HepG2 (cell line): ENCODE results near the gene AXIN2. TPM values are rescaled to one million over a fixed set of nuclear protein-coding genes. Genes with fewer than 3 reads are reported as not detected.

ENCODE experiments used
- CCDC6 ChIP-seq: sonication (generic); formaldehyde crosslinking; IDR thresholded peaks from 2 replicates; pipeline ENCODE4 v1.8.1; 2022; ENCODE audit warnings: mild to moderate bottlenecking, missing genetic modification reagents, moderate library complexity
- KDM3A ChIP-seq: IDR thresholded peaks from 2 replicates; pipeline ENCODE4 v1.6.1; 2018; ENCODE audit warnings: low read depth, missing compliant biosample characterization
- RNF2 ChIP-seq: fragments of 450-650 bp; conservative IDR thresholded peaks from 2 replicates; pipeline ENCODE4 v1.6.1; 2016; ENCODE audit warnings: low read depth
- STAT5B ChIP-seq: sonication (generic); formaldehyde crosslinking; IDR thresholded peaks from 2 replicates; pipeline ENCODE4 v1.4.0; 2020; ENCODE audit warnings: missing genetic modification reagents
- ZNF20 ChIP-seq: sonication (generic); formaldehyde crosslinking; IDR thresholded peaks from 2 replicates; pipeline ENCODE4 v1.4.0; 2020; ENCODE audit warnings: mild to moderate bottlenecking, moderate library complexity, missing genetic modification reagents
- ZNF570 ChIP-seq: sonication (generic); formaldehyde crosslinking; IDR thresholded peaks from 2 replicates; pipeline ENCODE4 v1.4.0; 2020; ENCODE audit warnings: mild to moderate bottlenecking, missing genetic modification reagents, borderline replicate concordance
- ZNF850 ChIP-seq: sonication (generic); formaldehyde crosslinking; conservative IDR thresholded peaks from 2 replicates; pipeline ENCODE4 v1.9.0; 2021; ENCODE audit warnings: mild to moderate bottlenecking, missing genetic modification reagents
- polyA plus RNA-seq, 8 experiments: library from polyadenylated mRNA; depleted of rRNA in 3 of 8; stranded (reverse) in 7 of 8; unstranded in 1 of 8; fragments of >200 nt; fragmentation: Illumina TruSeq in 4 of 8; extraction: Trizol in 4 of 8; gene quantifications; 2 replicates each; pipeline versions ENCODE4 v1.2.1 to v1.2.3, GENCODE V29; 2011 to 2016; ENCODE audit warnings: low read depth in 4 of 8, missing spikeins in 1 of 8, mixed read lengths in 1 of 8; ENCODE audit not compliant: insufficient read depth in 1 of 8
- total RNA-seq, 5 experiments: library from RNA; depleted of rRNA; stranded (reverse); fragments of >200 nt; fragmentation: Illumina TruSeq; extraction: Trizol; gene quantifications; 2 replicates each; pipeline ENCODE4 v1.2.3, GENCODE V29; 2016; ENCODE audit warnings: low read depth in 1 of 5
- TF ChIP-seq, protein P1 (sequence below): sonication (generic); formaldehyde crosslinking; IDR thresholded peaks from 2 replicates; pipeline ENCODE4 v1.5.0; 2020; ENCODE audit warnings: missing genetic modification reagents
- TF ChIP-seq, protein P2 (sequence below): sonication (generic); formaldehyde crosslinking; conservative IDR thresholded peaks from 2 replicates; pipeline ENCODE4 v1.4.0; 2020; ENCODE audit warnings: mild to moderate bottlenecking, missing genetic modification reagents, moderate library complexity
- TF ChIP-seq, protein P3 (sequence below): sonication (generic); formaldehyde crosslinking; IDR thresholded peaks from 2 replicates; pipeline ENCODE4 v1.5.1; 2020; ENCODE audit warnings: missing genetic modification reagents, mild to moderate bottlenecking, borderline replicate concordance
- TF ChIP-seq, protein P4 (sequence below): sonication (generic); formaldehyde crosslinking; IDR thresholded peaks from 2 replicates; pipeline ENCODE4 v1.4.0; 2020; ENCODE audit warnings: missing genetic modification reagents
- TF ChIP-seq, protein P5 (sequence below): sonication (generic); formaldehyde crosslinking; IDR thresholded peaks from 2 replicates; pipeline ENCODE4 v1.5.1; 2020; ENCODE audit warnings: mild to moderate bottlenecking, missing genetic modification reagents, borderline replicate concordance
- TF ChIP-seq, protein P6 (sequence below): sonication (generic); formaldehyde crosslinking; IDR thresholded peaks from 2 replicates; pipeline ENCODE4 v1.4.0; 2020; ENCODE audit warnings: low read depth, mild to moderate bottlenecking, missing genetic modification reagents
- TF ChIP-seq, protein P7 (sequence below): sonication (generic); formaldehyde crosslinking; IDR thresholded peaks from 2 replicates; pipeline ENCODE4 v1.5.0; 2020; ENCODE audit warnings: mild to moderate bottlenecking, missing genetic modification reagents

AXIN2 gene
- total and polyA plus RNA-seq, 2 of the 13 experiments (the other 11 are each of a cell fraction or from before 2014, with no cell fraction given): 58.6 to 63.4 TPM

DNA sequence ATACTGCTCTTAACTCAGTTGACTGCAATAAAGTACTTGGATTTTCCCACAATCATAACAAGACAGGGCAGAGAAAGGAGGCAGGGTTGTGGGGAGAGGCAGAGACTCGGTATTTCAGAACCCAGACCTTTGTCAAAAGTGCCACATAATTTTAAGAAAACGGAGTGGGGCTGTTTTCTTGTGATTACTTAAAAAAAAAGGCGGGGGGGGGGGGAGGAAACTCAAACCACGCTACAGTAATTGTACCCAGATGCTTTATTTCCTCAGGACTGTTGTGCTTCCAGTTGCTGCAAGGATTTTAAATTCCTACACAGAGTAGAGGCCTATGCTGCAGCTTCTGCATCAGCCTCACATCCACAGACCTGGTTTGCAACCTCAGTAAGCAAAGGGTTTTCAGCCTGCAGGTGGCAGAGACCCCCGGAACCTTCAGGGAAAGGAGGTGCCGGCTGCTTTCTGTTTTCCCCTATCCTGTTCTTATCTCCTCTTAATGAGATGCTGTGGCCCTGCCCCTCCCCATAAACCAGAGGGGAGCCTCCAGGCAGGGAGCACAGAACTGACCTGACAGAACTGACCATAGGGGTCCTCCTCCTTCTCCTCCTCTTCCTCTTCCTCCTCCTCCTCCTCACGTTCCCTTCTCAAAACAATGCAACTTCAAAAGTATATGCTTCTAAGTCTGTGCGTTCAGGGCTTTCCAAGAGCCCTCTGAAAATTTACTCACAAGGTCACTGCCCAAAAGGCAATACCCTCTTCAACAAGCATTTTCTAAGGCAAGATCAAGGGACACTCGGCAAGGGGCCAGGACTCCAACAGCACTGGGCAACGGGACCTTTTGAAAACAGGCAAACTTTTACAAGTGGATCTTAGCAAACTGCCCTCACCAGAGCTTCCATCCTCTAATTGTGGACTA lies 7.5 kb downstream of the AXIN2 start (continued):
- TF ChIP-seq, protein P1, sequence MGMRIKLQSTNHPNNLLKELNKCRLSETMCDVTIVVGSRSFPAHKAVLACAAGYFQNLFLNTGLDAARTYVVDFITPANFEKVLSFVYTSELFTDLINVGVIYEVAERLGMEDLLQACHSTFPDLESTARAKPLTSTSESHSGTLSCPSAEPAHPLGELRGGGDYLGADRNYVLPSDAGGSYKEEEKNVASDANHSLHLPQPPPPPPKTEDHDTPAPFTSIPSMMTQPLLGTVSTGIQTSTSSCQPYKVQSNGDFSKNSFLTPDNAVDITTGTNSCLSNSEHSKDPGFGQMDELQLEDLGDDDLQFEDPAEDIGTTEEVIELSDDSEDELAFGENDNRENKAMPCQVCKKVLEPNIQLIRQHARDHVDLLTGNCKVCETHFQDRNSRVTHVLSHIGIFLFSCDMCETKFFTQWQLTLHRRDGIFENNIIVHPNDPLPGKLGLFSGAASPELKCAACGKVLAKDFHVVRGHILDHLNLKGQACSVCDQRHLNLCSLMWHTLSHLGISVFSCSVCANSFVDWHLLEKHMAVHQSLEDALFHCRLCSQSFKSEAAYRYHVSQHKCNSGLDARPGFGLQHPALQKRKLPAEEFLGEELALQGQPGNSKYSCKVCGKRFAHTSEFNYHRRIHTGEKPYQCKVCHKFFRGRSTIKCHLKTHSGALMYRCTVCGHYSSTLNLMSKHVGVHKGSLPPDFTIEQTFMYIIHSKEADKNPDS (CRISPR knock-in tag): no peak
- TF ChIP-seq RNF2 (no peak), ZNF850 (no peak), STAT5B (no peak), ZNF570 (no peak), KDM3A (CRISPR knock-in tag) (no peak), ZNF20 (CRISPR knock-in tag) (no peak), CCDC6 (CRISPR knock-in tag) (no peak)
- TF ChIP-seq, protein P2, sequence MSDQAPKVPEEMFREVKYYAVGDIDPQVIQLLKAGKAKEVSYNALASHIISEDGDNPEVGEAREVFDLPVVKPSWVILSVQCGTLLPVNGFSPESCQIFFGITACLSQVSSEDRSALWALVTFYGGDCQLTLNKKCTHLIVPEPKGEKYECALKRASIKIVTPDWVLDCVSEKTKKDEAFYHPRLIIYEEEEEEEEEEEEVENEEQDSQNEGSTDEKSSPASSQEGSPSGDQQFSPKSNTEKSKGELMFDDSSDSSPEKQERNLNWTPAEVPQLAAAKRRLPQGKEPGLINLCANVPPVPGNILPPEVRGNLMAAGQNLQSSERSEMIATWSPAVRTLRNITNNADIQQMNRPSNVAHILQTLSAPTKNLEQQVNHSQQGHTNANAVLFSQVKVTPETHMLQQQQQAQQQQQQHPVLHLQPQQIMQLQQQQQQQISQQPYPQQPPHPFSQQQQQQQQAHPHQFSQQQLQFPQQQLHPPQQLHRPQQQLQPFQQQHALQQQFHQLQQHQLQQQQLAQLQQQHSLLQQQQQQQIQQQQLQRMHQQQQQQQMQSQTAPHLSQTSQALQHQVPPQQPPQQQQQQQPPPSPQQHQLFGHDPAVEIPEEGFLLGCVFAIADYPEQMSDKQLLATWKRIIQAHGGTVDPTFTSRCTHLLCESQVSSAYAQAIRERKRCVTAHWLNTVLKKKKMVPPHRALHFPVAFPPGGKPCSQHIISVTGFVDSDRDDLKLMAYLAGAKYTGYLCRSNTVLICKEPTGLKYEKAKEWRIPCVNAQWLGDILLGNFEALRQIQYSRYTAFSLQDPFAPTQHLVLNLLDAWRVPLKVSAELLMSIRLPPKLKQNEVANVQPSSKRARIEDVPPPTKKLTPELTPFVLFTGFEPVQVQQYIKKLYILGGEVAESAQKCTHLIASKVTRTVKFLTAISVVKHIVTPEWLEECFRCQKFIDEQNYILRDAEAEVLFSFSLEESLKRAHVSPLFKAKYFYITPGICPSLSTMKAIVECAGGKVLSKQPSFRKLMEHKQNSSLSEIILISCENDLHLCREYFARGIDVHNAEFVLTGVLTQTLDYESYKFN (CRISPR knock-in tag): no peak
- TF ChIP-seq, protein P3, sequence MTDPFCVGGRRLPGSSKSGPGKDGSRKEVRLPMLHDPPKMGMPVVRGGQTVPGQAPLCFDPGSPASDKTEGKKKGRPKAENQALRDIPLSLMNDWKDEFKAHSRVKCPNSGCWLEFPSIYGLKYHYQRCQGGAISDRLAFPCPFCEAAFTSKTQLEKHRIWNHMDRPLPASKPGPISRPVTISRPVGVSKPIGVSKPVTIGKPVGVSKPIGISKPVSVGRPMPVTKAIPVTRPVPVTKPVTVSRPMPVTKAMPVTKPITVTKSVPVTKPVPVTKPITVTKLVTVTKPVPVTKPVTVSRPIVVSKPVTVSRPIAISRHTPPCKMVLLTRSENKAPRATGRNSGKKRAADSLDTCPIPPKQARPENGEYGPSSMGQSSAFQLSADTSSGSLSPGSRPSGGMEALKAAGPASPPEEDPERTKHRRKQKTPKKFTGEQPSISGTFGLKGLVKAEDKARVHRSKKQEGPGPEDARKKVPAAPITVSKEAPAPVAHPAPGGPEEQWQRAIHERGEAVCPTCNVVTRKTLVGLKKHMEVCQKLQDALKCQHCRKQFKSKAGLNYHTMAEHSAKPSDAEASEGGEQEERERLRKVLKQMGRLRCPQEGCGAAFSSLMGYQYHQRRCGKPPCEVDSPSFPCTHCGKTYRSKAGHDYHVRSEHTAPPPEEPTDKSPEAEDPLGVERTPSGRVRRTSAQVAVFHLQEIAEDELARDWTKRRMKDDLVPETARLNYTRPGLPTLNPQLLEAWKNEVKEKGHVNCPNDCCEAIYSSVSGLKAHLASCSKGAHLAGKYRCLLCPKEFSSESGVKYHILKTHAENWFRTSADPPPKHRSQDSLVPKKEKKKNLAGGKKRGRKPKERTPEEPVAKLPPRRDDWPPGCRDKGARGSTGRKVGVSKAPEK (CRISPR knock-in tag): no peak
- TF ChIP-seq, protein P4, sequence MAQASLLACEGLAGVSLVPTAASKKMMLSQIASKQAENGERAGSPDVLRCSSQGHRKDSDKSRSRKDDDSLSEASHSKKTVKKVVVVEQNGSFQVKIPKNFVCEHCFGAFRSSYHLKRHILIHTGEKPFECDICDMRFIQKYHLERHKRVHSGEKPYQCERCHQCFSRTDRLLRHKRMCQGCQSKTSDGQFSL (CRISPR knock-in tag): no peak
- TF ChIP-seq, protein P5, sequence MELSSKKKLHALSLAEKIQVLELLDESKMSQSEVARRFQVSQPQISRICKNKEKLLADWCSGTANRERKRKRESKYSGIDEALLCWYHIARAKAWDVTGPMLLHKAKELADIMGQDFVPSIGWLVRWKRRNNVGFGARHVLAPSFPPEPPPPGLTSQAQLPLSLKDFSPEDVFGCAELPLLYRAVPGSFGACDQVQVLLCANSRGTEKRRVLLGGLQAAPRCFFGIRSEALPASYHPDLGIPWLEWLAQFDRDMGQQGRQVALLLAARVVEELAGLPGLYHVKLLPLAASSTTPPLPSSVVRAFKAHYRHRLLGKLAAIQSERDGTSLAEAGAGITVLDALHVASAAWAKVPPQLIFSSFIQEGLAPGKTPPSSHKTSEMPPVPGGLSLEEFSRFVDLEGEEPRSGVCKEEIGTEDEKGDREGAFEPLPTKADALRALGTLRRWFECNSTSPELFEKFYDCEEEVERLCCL: no peak
- TF ChIP-seq, protein P6, sequence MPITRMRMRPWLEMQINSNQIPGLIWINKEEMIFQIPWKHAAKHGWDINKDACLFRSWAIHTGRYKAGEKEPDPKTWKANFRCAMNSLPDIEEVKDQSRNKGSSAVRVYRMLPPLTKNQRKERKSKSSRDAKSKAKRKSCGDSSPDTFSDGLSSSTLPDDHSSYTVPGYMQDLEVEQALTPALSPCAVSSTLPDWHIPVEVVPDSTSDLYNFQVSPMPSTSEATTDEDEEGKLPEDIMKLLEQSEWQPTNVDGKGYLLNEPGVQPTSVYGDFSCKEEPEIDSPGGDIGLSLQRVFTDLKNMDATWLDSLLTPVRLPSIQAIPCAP (CRISPR knock-in tag): no peak
- TF ChIP-seq, protein P7, sequence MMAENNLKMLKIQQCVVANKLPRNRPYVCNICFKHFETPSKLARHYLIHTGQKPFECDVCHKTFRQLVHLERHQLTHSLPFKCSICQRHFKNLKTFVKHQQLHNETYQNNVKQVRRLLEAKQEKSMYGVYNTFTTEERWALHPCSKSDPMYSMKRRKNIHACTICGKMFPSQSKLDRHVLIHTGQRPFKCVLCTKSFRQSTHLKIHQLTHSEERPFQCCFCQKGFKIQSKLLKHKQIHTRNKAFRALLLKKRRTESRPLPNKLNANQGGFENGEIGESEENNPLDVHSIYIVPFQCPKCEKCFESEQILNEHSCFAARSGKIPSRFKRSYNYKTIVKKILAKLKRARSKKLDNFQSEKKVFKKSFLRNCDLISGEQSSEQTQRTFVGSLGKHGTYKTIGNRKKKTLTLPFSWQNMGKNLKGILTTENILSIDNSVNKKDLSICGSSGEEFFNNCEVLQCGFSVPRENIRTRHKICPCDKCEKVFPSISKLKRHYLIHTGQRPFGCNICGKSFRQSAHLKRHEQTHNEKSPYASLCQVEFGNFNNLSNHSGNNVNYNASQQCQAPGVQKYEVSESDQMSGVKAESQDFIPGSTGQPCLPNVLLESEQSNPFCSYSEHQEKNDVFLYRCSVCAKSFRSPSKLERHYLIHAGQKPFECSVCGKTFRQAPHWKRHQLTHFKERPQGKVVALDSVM: no peak
